GM18526 (cell line): ENCODE measurements around the gene CACNA1A.

Experiments
- POLR2A ChIP-seq: IDR thresholded peaks from 3 replicates; pipeline ENCODE4 v1.6.1; 2011; ENCODE audit not compliant: insufficient read length; ENCODE audit errors: extremely low read depth

The CACNA1A gene

DNA sequence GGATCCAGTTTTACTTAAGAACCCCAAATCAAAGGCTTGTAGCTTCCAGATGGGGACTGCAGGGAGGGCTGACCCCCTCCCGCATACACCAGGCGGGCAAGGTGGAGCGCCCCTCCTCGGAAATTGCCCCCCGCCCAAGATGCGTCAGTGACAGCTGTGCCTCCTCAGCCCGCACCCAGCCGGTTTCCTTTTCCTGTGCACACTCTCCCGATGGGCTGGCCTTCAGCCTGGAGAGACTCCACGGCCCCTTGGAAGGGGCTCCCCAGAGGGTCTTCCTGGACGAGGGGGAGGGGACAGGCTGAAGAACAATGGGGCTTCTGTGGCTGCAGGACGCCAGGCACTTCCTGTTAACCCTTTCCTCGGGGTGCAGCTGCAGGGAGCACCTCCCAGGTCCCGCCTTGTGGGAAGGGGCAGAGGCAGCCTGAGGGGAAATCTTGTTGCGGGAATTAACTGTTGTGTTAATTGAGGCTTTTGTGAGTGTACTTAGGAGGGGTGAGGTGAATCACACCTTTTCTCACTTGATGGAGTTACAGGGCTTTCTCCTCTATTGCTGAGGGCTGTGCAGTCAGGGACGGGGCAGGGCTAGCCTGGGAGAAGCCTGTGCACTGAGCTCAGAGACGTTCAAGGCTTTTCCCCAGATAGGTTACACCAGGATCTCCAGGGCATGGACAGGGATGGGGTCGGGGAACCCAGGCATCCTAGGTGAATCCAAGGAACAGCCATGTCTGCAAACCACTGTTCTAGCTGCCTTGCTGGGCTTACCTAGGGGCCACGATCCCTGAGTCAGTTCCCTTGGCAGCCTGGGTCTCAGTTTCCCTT, 341.7 kb downstream of the CACNA1A start:
- no peak for TF ChIP-seq POLR2A

DNA sequence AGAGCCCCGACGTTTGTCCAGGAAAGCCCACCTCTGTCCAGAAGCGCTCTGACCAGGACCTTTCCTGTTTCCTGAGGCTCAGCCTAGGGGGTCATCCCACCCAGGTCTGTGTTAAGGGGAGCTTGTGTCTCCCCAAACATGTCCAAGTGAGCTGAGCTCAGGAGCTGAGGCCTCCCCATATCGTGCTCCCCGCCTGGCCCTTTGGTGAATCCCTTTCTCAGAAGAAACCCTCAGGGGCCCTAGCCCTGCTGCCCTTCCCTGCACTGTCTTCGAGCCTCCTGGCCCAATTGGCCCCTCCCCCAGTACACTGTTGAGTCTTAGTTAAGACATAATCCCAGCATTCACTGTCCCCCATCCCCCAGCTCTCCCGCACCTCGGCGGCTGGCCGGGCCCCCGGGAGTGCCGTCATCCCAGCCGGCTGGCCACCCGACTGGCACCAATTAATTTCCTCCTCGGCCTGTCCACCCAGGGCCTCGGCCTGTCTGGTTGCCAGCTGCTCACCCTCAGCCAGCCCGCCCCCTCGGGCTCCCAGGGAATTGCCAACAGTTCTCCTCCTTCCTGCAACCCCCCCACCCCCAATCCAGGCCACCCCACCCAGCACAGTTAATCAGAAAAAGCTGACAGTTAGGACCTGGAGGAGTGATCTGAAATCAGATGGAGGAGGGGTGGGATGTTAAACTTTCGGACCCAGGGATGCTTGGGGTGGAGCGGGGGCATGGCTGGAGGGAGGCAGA, 342.5 kb downstream of the CACNA1A start:
- no peak for TF ChIP-seq POLR2A

DNA sequence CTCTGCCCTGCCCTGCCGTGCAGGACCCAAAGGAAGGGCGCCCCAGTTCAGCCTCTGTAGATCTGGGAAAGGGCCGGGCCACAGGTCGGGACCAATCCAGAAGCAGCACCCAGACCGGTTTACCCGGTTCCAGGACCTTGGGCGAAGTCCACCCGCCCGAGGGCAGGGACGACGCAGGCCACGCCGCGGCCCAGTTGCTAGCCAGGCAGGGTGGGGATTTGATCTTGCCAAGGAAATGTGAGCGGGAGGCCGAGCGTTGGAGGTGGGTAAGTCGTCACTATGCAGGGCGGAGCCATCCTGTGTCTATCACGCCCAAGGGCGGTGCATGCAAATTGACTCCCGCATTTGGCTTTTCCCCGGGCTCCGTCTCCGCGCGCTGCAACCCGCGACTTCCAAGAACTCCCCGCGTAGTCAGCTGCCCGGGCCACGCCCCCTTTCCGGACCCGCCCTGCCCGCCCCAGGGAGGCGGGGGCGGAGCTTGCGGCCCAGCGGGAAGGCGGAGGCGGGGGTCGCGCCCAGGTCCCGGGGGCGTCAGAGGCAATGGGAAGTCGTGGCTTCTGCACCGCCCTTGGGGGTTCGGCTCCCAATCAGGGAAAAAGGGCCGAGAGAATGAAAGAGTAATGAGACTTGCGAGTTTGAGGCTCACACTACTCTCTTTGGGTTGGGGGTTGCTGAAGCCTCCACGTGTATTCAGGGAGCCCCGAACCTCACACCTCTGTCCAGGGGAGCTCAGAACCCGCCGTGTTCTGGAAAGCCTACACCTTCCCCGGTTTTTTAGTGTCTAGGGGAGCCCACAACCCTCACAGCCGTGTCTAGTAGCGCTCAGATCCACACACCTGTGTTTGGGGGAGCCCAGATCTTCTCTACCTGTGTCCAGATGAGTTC, 343.3 kb downstream of the CACNA1A start:
- TF ChIP-seq POLR2A, result peak; percentile 81

DNA sequence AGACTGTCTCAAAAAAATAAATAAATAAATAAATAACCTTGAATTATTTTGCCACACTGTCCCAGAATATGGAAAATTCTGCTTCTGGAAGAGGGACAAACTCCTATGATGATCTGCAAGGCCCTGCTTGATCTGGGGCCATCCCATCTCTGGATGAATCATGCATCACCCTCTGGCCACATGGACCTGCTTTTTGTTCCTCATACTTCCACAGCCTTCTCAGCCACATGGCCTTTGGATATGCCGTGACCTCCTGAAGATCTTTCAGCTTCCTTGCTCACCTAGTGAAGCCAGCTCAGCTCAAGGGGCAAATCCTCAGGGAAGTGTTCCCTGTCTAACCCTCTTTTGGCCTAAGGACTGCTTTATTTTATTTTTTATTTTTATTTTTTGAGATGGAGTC, 345.7 kb downstream of the CACNA1A start:
- no peak for TF ChIP-seq POLR2A

DNA sequence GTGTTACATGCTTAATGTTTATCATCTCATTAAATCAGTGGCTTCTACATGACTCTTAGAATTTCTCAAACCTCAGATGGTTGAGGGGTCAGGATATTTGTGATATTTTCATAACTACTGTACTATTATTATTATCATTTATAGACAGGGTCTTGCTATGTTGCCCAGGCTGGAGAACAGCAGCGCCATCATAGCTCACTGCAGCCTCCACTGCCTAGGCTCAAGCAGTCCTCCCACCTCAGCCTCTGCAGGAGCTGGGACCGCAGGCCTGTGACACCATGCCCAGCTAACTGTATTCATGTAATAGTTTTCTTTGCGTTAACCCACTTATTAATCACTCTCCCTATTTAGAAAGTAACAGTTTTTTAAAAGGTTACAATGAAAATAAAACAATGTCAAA, 346.6 kb downstream of the CACNA1A start:
- no peak for TF ChIP-seq POLR2A
